Medulla oblongata (tissue), 1 donor: ENCODE data around the gene ELOA.
"Not testable (repeated sequence)": the region's sequence is repeated elsewhere in the genome, so short reads cannot be mapped to it uniquely, and the experiment has no call there.

Source experiments
- DNase-seq: peaks from one replicate; pipeline ENCODE4 v3.0.0-alpha.2; 2015; ENCODE audit errors: extremely low spot score

Gene ELOA

GRCh38 chr1:23801338-23801748, 58.1 kb downstream of the ELOA start:
- DNase-seq: no peak

- no peak for DNase-seq
These were observed 58.6 kb downstream of the ELOA start for GRCh38 chr1:23801876-23802275.

- DNase-seq: not testable (repeated sequence)
These were observed 59.6 kb downstream of the ELOA start for GRCh38 chr1:23802809-23803342.

- no peak for DNase-seq
These were observed 60.4 kb downstream of the ELOA start for GRCh38 chr1:23803674-23804073.

- no peak for DNase-seq
These were observed 61.0 kb downstream of the ELOA start for GRCh38 chr1:23804183-23804835.

- no peak for DNase-seq
These were observed 61.8 kb downstream of the ELOA start for GRCh38 chr1:23805025-23805424.

- DNase-seq: no peak
These were observed 63.0 kb downstream of the ELOA start for GRCh38 chr1:23806280-23806679.

GRCh38 chr1:23807453-23807852, 64.2 kb downstream of the ELOA start:
- DNase-seq: no peak

GRCh38 chr1:23809751-23810171, 66.5 kb downstream of the ELOA start:
- DNase-seq: peak; percentile 79

GRCh38 chr1:23810818-23811540, 67.7 kb downstream of the ELOA start:
- peak; percentile 76 for DNase-seq
